PFSK-1 (cell line): ENCODE measurements around the gene LRRFIP2.

Experiments used
- FOXP2 ChIP-seq: optimal IDR thresholded peaks from 2 replicates; pipeline ENCODE3; 2011; ENCODE audit warnings: borderline replicate concordance, control low read depth, inconsistent platforms; ENCODE audit not compliant: insufficient read depth; ENCODE audit errors: extremely low read length, extremely low read depth
- POLR2AphosphoS5 ChIP-seq: IDR thresholded peaks from 2 replicates; pipeline ENCODE4 v1.6.1; 2012; ENCODE audit warnings: low read depth, mild to moderate bottlenecking, control low read depth, low read length, moderate library complexity
- REST ChIP-seq, 2 experiments: IDR thresholded peaks; 2 replicates each; pipeline versions ENCODE4 v1.6.1 to v1.8.0; 2011 to 2012; ENCODE audit warnings: low read depth in 2 of 2, low read length in 2 of 2, control low read depth in 1 of 2, inconsistent platforms in 1 of 2, mild to moderate bottlenecking in 1 of 2, moderate library complexity in 1 of 2; ENCODE audit not compliant: insufficient read depth in 1 of 2
- SIN3A ChIP-seq: IDR thresholded peaks from 2 replicates; pipeline ENCODE4 v1.6.1; 2012; ENCODE audit warnings: mild to moderate bottlenecking, low read length, moderate library complexity, borderline replicate concordance; ENCODE audit not compliant: insufficient read depth
- TAF1 ChIP-seq: IDR thresholded peaks from 2 replicates; pipeline ENCODE4 v1.6.1; 2012; ENCODE audit warnings: low read length, control low read depth, borderline replicate concordance; ENCODE audit not compliant: insufficient read depth

GRCh38 chr3:37071921-37072320 is 102.5 kb downstream of the LRRFIP2 start:
- no peak for TF ChIP-seq SIN3A
- TF ChIP-seq TAF1, result no peak
- TF ChIP-seq REST (IDR thresholded peaks at IDR 0.05; ENCODE audit: insufficient read depth in 1 of 2, low read depth in 2 of 2, low read length in 2 of 2), result no peak
- no peak for TF ChIP-seq POLR2AphosphoS5
- no peak for TF ChIP-seq FOXP2
